H9 (cell line): ENCODE measurements around the gene PHF21A. TPM values are rescaled to one million over a fixed set of nuclear protein-coding genes. Genes with fewer than 3 reads are reported as not detected.
A peak's percentile ranks its signal among the peaks of the same experiment; 100 is the strongest.

Source experiments
- DNase-seq: peaks from one replicate; pipeline ENCODE4 v3.0.0-alpha.2; 2017
- H2AFZ ChIP-seq: one replicate; pipeline ENCODE4 v1.6.1; 2013; ENCODE audit warnings: mild to moderate bottlenecking, low read length, control low read depth, moderate library complexity
- H2AK5ac ChIP-seq: 2 replicates; pipeline ENCODE4 v1.6.1; 2013; ENCODE audit warnings: low read length, control low read depth, mixed read lengths; ENCODE audit not compliant: insufficient read length
- H2BK120ac ChIP-seq: one replicate; pipeline ENCODE4 v1.6.1; 2013; ENCODE audit warnings: low read depth, mild to moderate bottlenecking, low read length, control low read depth, inconsistent platforms; ENCODE audit not compliant: poor library complexity, severe bottlenecking
- H2BK12ac ChIP-seq: 2 replicates; pipeline ENCODE4 v1.6.1; 2013; ENCODE audit warnings: low read length, control low read depth, mixed read lengths, low read depth; ENCODE audit not compliant: insufficient read length
- H2BK15ac ChIP-seq: 2 replicates; pipeline ENCODE4 v1.6.1; 2013; ENCODE audit warnings: low read depth, low read length, control low read depth
- H2BK20ac ChIP-seq: one replicate; pipeline ENCODE4 v1.6.1; 2013; ENCODE audit warnings: low read depth, mild to moderate bottlenecking, low read length, control low read depth, inconsistent platforms; ENCODE audit not compliant: poor library complexity, severe bottlenecking
- H2BK5ac ChIP-seq: 2 replicates; pipeline ENCODE4 v1.6.1; 2013; ENCODE audit warnings: low read length, control low read depth, mixed read lengths; ENCODE audit not compliant: insufficient read length
- H3K14ac ChIP-seq: 2 replicates; pipeline ENCODE4 v1.6.1; 2013; ENCODE audit warnings: low read length, control low read depth; ENCODE audit not compliant: insufficient read depth
- H3K18ac ChIP-seq: 2 replicates; pipeline ENCODE4 v1.6.1; 2013; ENCODE audit warnings: low read depth, mild to moderate bottlenecking, mixed read lengths, low read length, control low read depth; ENCODE audit not compliant: insufficient read length
- H3K23ac ChIP-seq: 2 replicates; pipeline ENCODE4 v1.6.1; 2013; ENCODE audit warnings: low read length, control low read depth, mixed read lengths, low read depth; ENCODE audit not compliant: insufficient read length
- H3K23me2 ChIP-seq: 2 replicates; pipeline ENCODE4 v1.6.1; 2013; ENCODE audit warnings: low read depth, mild to moderate bottlenecking, mixed read lengths, low read length, control low read depth; ENCODE audit not compliant: insufficient read length, poor library complexity, severe bottlenecking
- H3K27ac ChIP-seq: 2 replicates; pipeline ENCODE4 v1.5.1; 2013; ENCODE audit warnings: low read length, control low read depth, mixed read lengths, low read depth; ENCODE audit not compliant: insufficient read length
- H3K27me3 ChIP-seq: 2 replicates; pipeline ENCODE4 v1.6.1; 2013; ENCODE audit warnings: low read length, control low read depth, inconsistent platforms; ENCODE audit not compliant: insufficient read depth
- H3K4ac ChIP-seq: 2 replicates; pipeline ENCODE4 v1.6.1; 2013; ENCODE audit warnings: low read depth, mild to moderate bottlenecking, control low read depth, inconsistent platforms, low read length, moderate library complexity
- H3K4me1 ChIP-seq: 2 replicates; pipeline ENCODE4 v1.6.1; 2013; ENCODE audit warnings: low read length, control low read depth, inconsistent platforms; ENCODE audit not compliant: insufficient read depth
- H3K4me2 ChIP-seq: 2 replicates; pipeline ENCODE4 v1.6.1; 2013; ENCODE audit warnings: low read length, control low read depth, mixed read lengths; ENCODE audit not compliant: insufficient read length, insufficient read depth
- H3K56ac ChIP-seq: 2 replicates; pipeline ENCODE4 v1.6.1; 2013; ENCODE audit warnings: low read depth, mild to moderate bottlenecking, mixed read lengths, low read length, control low read depth; ENCODE audit not compliant: insufficient read length
- H3K79me1 ChIP-seq: 2 replicates; pipeline ENCODE4 v1.6.1; 2013; ENCODE audit warnings: low read depth, mild to moderate bottlenecking, moderate library complexity, low read length, control low read depth, inconsistent platforms; ENCODE audit not compliant: insufficient read depth, poor library complexity, severe bottlenecking
- H3K79me2 ChIP-seq: 2 replicates; pipeline ENCODE4 v1.6.1; 2013; ENCODE audit warnings: low read length, control low read depth, inconsistent platforms; ENCODE audit not compliant: insufficient read depth
- H3K9ac ChIP-seq: 2 replicates; pipeline ENCODE4 v1.6.1; 2013; ENCODE audit warnings: low read length, control low read depth, mixed read lengths; ENCODE audit not compliant: insufficient read length; ENCODE audit errors: extremely low read depth
- H3K9me3 ChIP-seq: one replicate; pipeline ENCODE4 v1.6.1; 2013; ENCODE audit warnings: low read depth, low read length, inconsistent platforms; ENCODE audit not compliant: control insufficient read depth
- H3T11ph ChIP-seq: one replicate; pipeline ENCODE4 v1.6.1; 2013; ENCODE audit warnings: mild to moderate bottlenecking, low read length, control low read depth, inconsistent platforms
- H4K20me1 ChIP-seq: one replicate; pipeline ENCODE4 v1.6.1; 2013; ENCODE audit not compliant: control insufficient read depth, insufficient read length, insufficient read depth
- H4K5ac ChIP-seq: 2 replicates; pipeline ENCODE4 v1.6.1; 2013; ENCODE audit warnings: low read depth, mild to moderate bottlenecking, mixed read lengths, low read length, control low read depth; ENCODE audit not compliant: insufficient read length
- H4K8ac ChIP-seq: replicated peaks from 2 replicates; pipeline ENCODE4 v1.6.1; 2013; ENCODE audit warnings: low read length, control low read depth, mixed read lengths, low read depth; ENCODE audit not compliant: insufficient read length
- H4K91ac ChIP-seq: 2 replicates; pipeline ENCODE4 v1.6.1; 2013; ENCODE audit warnings: low read depth, mild to moderate bottlenecking, moderate library complexity, mixed read lengths, low read length, control low read depth; ENCODE audit not compliant: insufficient read length
- H3K27ac Mint-ChIP-seq, 3 experiments: 2 replicates in 2 of 3; 3 replicates in 1 of 3; pipeline ENCODE4 v1.8.0; 2020 to 2021; ENCODE audit warnings: mixed read lengths in 3 of 3, mild to moderate bottlenecking in 1 of 3, moderate library complexity in 1 of 3
- H3K27me3 Mint-ChIP-seq: 2 replicates; pipeline ENCODE4 v1.8.0; 2021; ENCODE audit warnings: low read depth, mild to moderate bottlenecking, moderate library complexity, mixed read lengths
- H3K36me3 Mint-ChIP-seq, 3 experiments: 2 replicates in 2 of 3; 3 replicates in 1 of 3; pipeline ENCODE4 v1.8.0; 2020 to 2021; ENCODE audit warnings: low read depth in 3 of 3, mixed read lengths in 3 of 3; ENCODE audit not compliant: insufficient read depth in 1 of 3
- H3K4me1 Mint-ChIP-seq, 2 experiments: 2 replicates each; pipeline ENCODE4 v1.8.0; 2020; ENCODE audit warnings: mixed read lengths in 2 of 2
- H3K4me3 Mint-ChIP-seq, 2 experiments: 2 replicates in 1 of 2; 3 replicates in 1 of 2; pipeline ENCODE4 v1.8.0; 2020 to 2021; ENCODE audit warnings: mild to moderate bottlenecking in 2 of 2, mixed read lengths in 2 of 2, moderate library complexity in 1 of 2
- H3K9me3 Mint-ChIP-seq, 2 experiments: 2 replicates in 1 of 2; 3 replicates in 1 of 2; pipeline ENCODE4 v1.8.0; 2020; ENCODE audit warnings: mild to moderate bottlenecking in 2 of 2, mixed read lengths in 2 of 2, moderate library complexity in 1 of 2
- CTCF ChIP-seq: fragments of 200-600 bp; sonication (generic); conservative IDR thresholded peaks from 3 replicates; pipeline ENCODE4 v1.8.0; 2021; ENCODE audit warnings: antibody characterized with exemption, mild to moderate bottlenecking
- WGBS: extraction: QIAGEN DNeasy Blood & Tissue Kit; methylation state at CpG from one replicate; pipeline ENCODE4 v1.1.7; 2013; ENCODE audit warnings: missing lambda C conversion rate, low lambda C conversion rate, mixed read lengths; ENCODE audit not compliant: insufficient read length; ENCODE audit errors: extremely low coverage; 5-methylcytosine and 5-hydroxymethylcytosine counted together
- total RNA-seq: library from RNA; stranded (reverse); gene quantifications from 2 replicates; pipeline ENCODE4 v1.2.1, GENCODE V29; 2021

Gene PHF21A
- total RNA-seq, 1 experiment from 2014 or later, result 33.8 TPM

- no peak for DNase-seq
- Histone ChIP-seq H2BK15ac (no peak overlapping the region), H3K18ac (no peak overlapping the region), H3K27ac (no peak overlapping the region), H3K9ac (no peak overlapping the region), H2AFZ (no peak overlapping the region), H3K9me3 (no peaks in the 10 kb centered on the region), H3K23me2 (no peaks in the 10 kb centered on the region), H3K27me3 (no peaks in the 10 kb centered on the region), H3K4me2 (no peak overlapping the region), H4K91ac (no peak overlapping the region), H4K5ac (no peak overlapping the region), H2BK120ac (no peak overlapping the region), H4K8ac (no peak overlapping the region), H3K4me1 (no peaks in the 10 kb centered on the region), H3T11ph (no peak overlapping the region), H3K79me2 (no peaks in the 10 kb centered on the region), H2BK5ac (no peak overlapping the region), H4K20me1 (no peaks in the 10 kb centered on the region), H2BK12ac (no peak overlapping the region), H2BK20ac (no peak overlapping the region), H3K4ac (no peak overlapping the region), H3K23ac (no peak overlapping the region), H2AK5ac (no peak overlapping the region), H3K14ac (no peak overlapping the region), H3K56ac (no peak overlapping the region), H3K79me1 (no peaks in the 10 kb centered on the region)
- Mint-ChIP-seq H3K9me3 (no peaks in the 10 kb centered on the region), H3K36me3 (no peaks in the 10 kb centered on the region; a peak in 1 of 7 replicates), H3K27ac (peak overlapping the region in 1 of 3 experiments; percentile 20; a peak in 1 of 7 replicates), H3K4me3 (no peak overlapping the region), H3K4me1 (peaks cover 0 to 12% of the 10 kb centered on the region in 2 experiments; a peak in 2 of 4 replicates), H3K27me3 (peaks cover 3% of the 10 kb centered on the region)
- no peak for TF ChIP-seq CTCF
- no CpG with 5 or more reads among the region's 31 CpGs for WGBS
These were observed 22.0 kb upstream of the PHF21A start for GRCh38 chr11:46143049-46143806.
